AG10803 (cell line): Measurements from ENCODE around the gene SMYD4.
A peak's percentile ranks its signal among the peaks of the same experiment; 100 is the strongest.

Experiments
- DNase-seq: peaks from one replicate; pipeline ENCODE4 v3.0.0; 2010; ENCODE audit warnings: low read depth
- H3K4me3 ChIP-seq: 2 replicates; pipeline ENCODE4 v1.5.1; 2011; ENCODE audit warnings: mild to moderate bottlenecking, low read length, control low read depth
- CTCF ChIP-seq: conservative IDR thresholded peaks from 2 replicates; pipeline ENCODE4 v1.5.1; 2011; ENCODE audit warnings: mild to moderate bottlenecking, low read length, control low read depth, inconsistent platforms

Gene SMYD4

GRCh38 chr17:1762233-1762900 lies 67.3 kb downstream of the SMYD4 start:
- DNase-seq: peak; percentile 52
- TF ChIP-seq CTCF: no peak
- peak overlapping the region; percentile 73 for H3K4me3 ChIP-seq

GRCh38 chr17:1759529-1759928 lies 70.2 kb downstream of the SMYD4 start:
- TF ChIP-seq CTCF: no peak
- no peak overlapping the region for H3K4me3 ChIP-seq
- DNase-seq: no peak

- DNase-seq: no peak
- H3K4me3 ChIP-seq: no peak overlapping the region
- no peak for TF ChIP-seq CTCF
Measured at GRCh38 chr17:1758807-1759206, 70.9 kb downstream of the SMYD4 start.

GRCh38 chr17:1755827-1756262 lies 73.9 kb downstream of the SMYD4 start:
- DNase-seq: no peak
- H3K4me3 ChIP-seq: no peak overlapping the region
- TF ChIP-seq CTCF: no peak

- no peak for TF ChIP-seq CTCF
- DNase-seq: no peak
- H3K4me3 ChIP-seq: no peak overlapping the region
Measured at GRCh38 chr17:1755252-1755826, 74.4 kb downstream of the SMYD4 start.

- no peak for TF ChIP-seq CTCF
- no peak overlapping the region for H3K4me3 ChIP-seq
- no peak for DNase-seq
Measured at GRCh38 chr17:1754430-1755112, 75.1 kb downstream of the SMYD4 start.

- no peak for DNase-seq
- H3K4me3 ChIP-seq: no peak overlapping the region
- TF ChIP-seq CTCF: no peak
Measured at GRCh38 chr17:1753767-1754429, 75.8 kb downstream of the SMYD4 start.
